GM12864 (cell line): ENCODE data around the gene ITGA7.
A peak's percentile ranks its signal among the peaks of the same experiment; 100 is the strongest.

ENCODE experiments used
- DNase-seq: peaks from one replicate; pipeline ENCODE4 v3.0.0-alpha.2; 2011; ENCODE audit warnings: low read depth
- H3K4me3 ChIP-seq: 2 replicates; pipeline ENCODE4 v1.5.1; 2011; ENCODE audit warnings: mild to moderate bottlenecking, low read depth, low read length, control low read depth
- TF ChIP-seq, protein P1 (sequence below): IDR thresholded peaks from 2 replicates; pipeline ENCODE4 v1.5.1; 2011; ENCODE audit warnings: low read depth, mild to moderate bottlenecking, moderate library complexity, low read length, control low read depth, inconsistent platforms; ENCODE audit errors: missing control alignments

ITGA7 gene

DNA sequence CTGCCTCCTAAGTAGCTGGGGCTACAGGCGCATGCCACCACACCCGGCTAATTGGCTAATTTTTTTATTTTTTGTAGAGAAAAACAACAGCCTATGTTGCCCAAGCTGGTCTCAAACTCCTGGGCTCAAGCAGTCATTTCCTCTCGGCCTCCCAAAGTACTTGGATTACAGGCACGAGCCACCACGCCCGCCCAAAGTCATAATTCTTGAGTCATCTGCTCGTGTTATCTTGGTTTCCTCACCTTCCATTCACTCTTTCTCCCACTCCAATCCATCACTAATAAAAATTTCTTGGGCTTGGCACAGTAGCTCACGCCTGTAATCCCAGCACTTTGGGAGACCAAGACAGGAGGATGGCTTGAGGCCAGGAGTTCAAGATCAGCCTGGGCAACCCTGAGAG, 32.0 kb downstream of the ITGA7 start:
- TF ChIP-seq, protein P1, sequence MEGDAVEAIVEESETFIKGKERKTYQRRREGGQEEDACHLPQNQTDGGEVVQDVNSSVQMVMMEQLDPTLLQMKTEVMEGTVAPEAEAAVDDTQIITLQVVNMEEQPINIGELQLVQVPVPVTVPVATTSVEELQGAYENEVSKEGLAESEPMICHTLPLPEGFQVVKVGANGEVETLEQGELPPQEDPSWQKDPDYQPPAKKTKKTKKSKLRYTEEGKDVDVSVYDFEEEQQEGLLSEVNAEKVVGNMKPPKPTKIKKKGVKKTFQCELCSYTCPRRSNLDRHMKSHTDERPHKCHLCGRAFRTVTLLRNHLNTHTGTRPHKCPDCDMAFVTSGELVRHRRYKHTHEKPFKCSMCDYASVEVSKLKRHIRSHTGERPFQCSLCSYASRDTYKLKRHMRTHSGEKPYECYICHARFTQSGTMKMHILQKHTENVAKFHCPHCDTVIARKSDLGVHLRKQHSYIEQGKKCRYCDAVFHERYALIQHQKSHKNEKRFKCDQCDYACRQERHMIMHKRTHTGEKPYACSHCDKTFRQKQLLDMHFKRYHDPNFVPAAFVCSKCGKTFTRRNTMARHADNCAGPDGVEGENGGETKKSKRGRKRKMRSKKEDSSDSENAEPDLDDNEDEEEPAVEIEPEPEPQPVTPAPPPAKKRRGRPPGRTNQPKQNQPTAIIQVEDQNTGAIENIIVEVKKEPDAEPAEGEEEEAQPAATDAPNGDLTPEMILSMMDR, result no peak
- no peak for DNase-seq
- H3K4me3 ChIP-seq, result no peak overlapping the region

GRCh38 chr12:55673638-55674037, 34.1 kb downstream of the ITGA7 start:
- H3K4me3 ChIP-seq, result no peak overlapping the region
- TF ChIP-seq, protein P1, result no peak
- DNase-seq, result peak; percentile 65

DNA sequence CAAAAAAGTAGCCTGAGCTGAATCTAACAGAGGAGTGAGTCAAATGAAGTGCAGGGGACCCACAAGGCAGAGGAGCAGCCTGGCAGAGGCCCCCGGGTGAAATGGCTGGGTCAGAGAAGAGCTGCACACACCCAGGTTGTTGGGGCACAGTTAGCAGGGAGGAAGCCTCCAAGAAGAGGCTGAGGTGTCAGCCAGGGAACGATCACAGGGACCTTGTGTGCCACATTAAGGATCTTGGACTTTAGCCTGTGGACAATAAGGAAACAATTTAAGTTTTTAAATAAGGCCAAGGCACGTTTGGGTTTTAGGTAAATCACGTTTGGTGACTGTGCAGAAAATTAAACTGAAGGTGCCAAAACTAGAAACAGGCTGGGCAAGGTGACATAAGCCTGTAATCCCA, 36.0 kb downstream of the ITGA7 start:
- TF ChIP-seq, protein P1, result no peak
- no peak overlapping the region for H3K4me3 ChIP-seq
- no peak for DNase-seq

DNA sequence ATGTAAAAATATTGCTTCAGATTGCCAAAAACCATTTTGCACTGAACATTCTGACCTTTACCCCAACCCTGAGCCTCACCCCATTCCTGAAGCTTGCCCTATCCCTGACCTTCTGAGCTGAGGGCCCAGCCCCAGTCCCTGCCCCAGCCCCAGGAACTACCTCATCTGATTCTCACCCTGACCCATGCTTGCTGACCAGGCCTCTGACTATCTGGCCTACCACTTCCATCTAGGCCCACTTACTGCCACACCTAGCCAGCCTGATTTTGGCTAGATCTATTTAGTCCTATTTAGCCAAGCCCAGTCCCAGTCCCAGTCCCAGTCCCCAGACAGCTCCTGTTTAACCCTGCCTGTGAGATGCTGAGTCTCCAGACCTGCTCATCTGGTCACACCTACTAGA, 37.4 kb downstream of the ITGA7 start:
- TF ChIP-seq, protein P1, result no peak
- no peak for DNase-seq

DNA sequence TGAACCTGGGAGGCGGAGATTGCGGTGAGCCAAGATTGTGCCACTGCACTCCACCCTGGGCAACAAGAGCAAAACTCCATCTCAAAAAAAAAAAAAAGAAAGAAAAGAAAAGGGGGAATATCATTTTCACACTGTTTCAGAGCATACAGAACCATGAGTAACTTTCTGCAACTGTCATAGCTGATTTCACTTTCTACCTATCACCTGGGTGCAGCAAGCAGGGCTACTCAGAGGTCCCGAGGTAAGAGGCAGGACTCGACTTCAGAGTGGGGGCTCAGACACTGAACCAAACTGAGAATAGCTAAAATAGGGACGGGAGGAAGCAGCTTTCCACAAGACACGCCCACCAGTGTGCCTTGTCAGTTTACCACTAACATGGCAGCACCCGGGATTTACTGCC, 41.2 kb downstream of the ITGA7 start:
- no peak for DNase-seq
- TF ChIP-seq, protein P1, result no peak
- H3K4me3 ChIP-seq, result no peak overlapping the region

More for the DNA sequence above, 37.4 kb downstream of the ITGA7 start:
- H3K4me3 ChIP-seq, result no peak overlapping the region

GRCh38 chr12:55664826-55665225, 42.9 kb downstream of the ITGA7 start:
- TF ChIP-seq, protein P1, result no peak
- H3K4me3 ChIP-seq, result no peak overlapping the region
- DNase-seq, result no peak

DNA sequence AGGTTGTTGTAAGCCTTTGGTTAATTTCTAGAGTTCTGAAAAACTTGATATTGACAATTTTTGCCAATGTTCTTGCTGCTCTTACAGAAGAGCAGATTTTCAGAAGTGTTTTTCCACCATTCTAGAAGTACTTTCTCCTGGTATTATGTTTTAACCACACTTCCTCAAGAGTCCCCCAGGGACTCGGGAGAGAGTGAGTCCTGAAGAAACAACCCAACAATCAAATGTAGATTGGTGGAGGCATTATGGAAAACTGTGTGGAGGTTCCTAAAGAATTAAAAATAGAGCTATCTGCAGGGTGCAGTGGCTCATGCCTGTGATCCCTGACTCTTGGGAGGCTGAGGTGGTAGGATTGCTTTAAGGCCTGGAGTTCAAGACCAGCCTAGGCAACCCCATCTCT, 44.3 kb downstream of the ITGA7 start:
- TF ChIP-seq, protein P1, result no peak
- no peak for DNase-seq
- no peak overlapping the region for H3K4me3 ChIP-seq
